Sigmoid colon (tissue), 7 donors: ENCODE measurements around the gene TLE2. TPM values are rescaled to one million over a fixed set of nuclear protein-coding genes. Genes with fewer than 3 reads are reported as not detected.
A peak's percentile ranks its signal among the peaks of the same experiment; 100 is the strongest.

Experiments used
- DNase-seq: peaks from one replicate; pipeline ENCODE4 v3.0.0-alpha.2; 2019
- H3K27ac ChIP-seq, 4 donors: fragments of 200-600 bp; sonication (generic); one replicate each; pipeline ENCODE4 v1.5.1; 2016 to 2019; ENCODE audit warnings: mild to moderate bottlenecking in 1 of 4
- H3K27me3 ChIP-seq, 3 donors: fragments of 200-600 bp; sonication (generic); one replicate each; pipeline ENCODE4 v1.5.1; 2019; ENCODE audit warnings: mild to moderate bottlenecking in 1 of 3
- H3K36me3 ChIP-seq, 4 donors: fragments of 200-600 bp; sonication (generic); one replicate each; pipeline ENCODE4 v1.5.1; 2016 to 2019
- H3K4me1 ChIP-seq, 4 donors: fragments of 200-600 bp; sonication (generic); one replicate each; pipeline ENCODE4 v1.5.1; 2017 to 2019
- H3K4me3 ChIP-seq, 4 donors: fragments of 200-600 bp; sonication (generic); one replicate each; pipeline ENCODE4 v1.5.1; 2017 to 2019; ENCODE audit warnings: mild to moderate bottlenecking in 2 of 4, moderate library complexity in 1 of 4
- H3K9me3 ChIP-seq, 4 donors: fragments of 200-600 bp in 3 of 4; sonication (generic) in 3 of 4; one replicate each; pipeline versions ENCODE4 v1.5.1 to v1.6.1; 2013 to 2019
- EP300 ChIP-seq, 4 donors: sonication (generic); formaldehyde crosslinking; IDR thresholded peaks; one replicate each; pipeline ENCODE4 v1.6.1; 2017; ENCODE audit warnings: antibody characterized with exemption in 4 of 4
- POLR2A ChIP-seq, 2 donors: fragments of 450-650 bp; IDR thresholded peaks; one replicate each; pipeline ENCODE4 v1.6.1; 2016; ENCODE audit warnings: antibody characterized with exemption in 2 of 2, mild to moderate bottlenecking in 2 of 2, moderate library complexity in 2 of 2
- POLR2AphosphoS5 ChIP-seq, 4 donors: sonication (generic); formaldehyde crosslinking; IDR thresholded peaks; one replicate each; pipeline ENCODE4 v1.6.1; 2017; ENCODE audit warnings: antibody characterized with exemption in 4 of 4
- WGBS, 2 donors: extraction: QIAGEN DNeasy Blood & Tissue Kit; methylation state at CpG; one replicate each; pipeline ENCODE4 v1.1.7; 2013; 5-methylcytosine and 5-hydroxymethylcytosine counted together
- intact Hi-C: fragments of 100-400 bp; cut with DNase I; formaldehyde crosslinking; loops from one replicate; pipeline ENCODE4 v1.15.1; 2023
- polyA plus RNA-seq, 3 donors: library from polyadenylated mRNA; stranded (reverse); fragments of 200-250 nt; gene quantifications; one replicate each; pipeline ENCODE4 v1.2.3, GENCODE V29; 2013
- total RNA-seq, 4 donors: library from RNA; depleted of rRNA; stranded (reverse); fragments of >200 nt; gene quantifications; one replicate each; pipeline ENCODE4 v1.1.0, GENCODE V29; 2016
- TF ChIP-seq, protein P1 (sequence below), 4 experiments: fragments of 450-650 bp in 3 of 4; fragments of 200-600 bp in 1 of 4; IDR thresholded peaks; one replicate each; pipeline ENCODE4 v1.5.1; 2016 to 2019; ENCODE audit warnings: antibody characterized with exemption in 4 of 4, mild to moderate bottlenecking in 3 of 4, moderate library complexity in 2 of 4
- donor health status: healthy with polysubstance abuse.
- donor health status: Bipolar disorder and iron deficiency.
- donor health status: healthy.

The TLE2 gene
- total and polyA plus RNA-seq, 7 donors, result 10.9 to 66.5 (median 27.8) TPM

DNA sequence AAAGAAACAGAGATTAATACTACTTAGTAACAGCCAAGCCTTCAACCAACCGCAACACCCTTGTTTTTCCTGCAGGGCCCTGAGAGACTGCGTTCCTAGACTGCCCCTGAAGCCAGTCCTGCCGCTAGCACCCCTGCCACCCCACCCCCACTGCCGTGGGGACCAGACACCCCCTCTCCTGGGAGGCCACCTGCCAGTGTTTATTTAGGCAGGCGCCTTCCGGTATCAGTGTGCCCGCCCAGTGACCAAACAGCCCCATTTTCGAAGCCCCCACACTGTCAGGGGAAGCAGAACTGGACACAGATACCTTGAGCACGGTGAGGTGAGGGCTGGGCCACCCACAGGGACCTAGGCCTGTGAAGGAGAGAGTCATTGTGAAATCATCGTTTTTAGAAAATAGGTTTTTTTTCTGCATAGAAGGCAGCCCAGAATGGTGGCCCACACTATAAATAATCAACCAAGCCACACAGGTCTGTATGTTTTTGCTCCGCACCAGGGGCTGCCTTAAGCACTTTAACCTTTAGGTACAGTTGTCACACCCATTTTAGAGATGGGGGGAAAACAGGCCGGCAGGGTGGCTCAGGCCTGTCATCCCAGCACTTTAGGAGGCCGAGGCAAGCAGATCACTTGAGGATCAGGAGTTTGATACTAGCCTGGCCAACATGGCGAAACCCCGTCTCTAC lies 36.7 kb upstream of the TLE2 start:
- TF ChIP-seq, protein P1, sequence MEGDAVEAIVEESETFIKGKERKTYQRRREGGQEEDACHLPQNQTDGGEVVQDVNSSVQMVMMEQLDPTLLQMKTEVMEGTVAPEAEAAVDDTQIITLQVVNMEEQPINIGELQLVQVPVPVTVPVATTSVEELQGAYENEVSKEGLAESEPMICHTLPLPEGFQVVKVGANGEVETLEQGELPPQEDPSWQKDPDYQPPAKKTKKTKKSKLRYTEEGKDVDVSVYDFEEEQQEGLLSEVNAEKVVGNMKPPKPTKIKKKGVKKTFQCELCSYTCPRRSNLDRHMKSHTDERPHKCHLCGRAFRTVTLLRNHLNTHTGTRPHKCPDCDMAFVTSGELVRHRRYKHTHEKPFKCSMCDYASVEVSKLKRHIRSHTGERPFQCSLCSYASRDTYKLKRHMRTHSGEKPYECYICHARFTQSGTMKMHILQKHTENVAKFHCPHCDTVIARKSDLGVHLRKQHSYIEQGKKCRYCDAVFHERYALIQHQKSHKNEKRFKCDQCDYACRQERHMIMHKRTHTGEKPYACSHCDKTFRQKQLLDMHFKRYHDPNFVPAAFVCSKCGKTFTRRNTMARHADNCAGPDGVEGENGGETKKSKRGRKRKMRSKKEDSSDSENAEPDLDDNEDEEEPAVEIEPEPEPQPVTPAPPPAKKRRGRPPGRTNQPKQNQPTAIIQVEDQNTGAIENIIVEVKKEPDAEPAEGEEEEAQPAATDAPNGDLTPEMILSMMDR (IDR thresholded peaks at IDR 0.05), result no peak
- no peak for TF ChIP-seq POLR2A (IDR thresholded peaks at IDR 0.05)
- no peak for TF ChIP-seq POLR2AphosphoS5 (IDR thresholded peaks at IDR 0.05)
- no peak for TF ChIP-seq EP300 (IDR thresholded peaks at IDR 0.05)
- WGBS, 2 donors, result 25 to 50% methylated on average over 15 of the region's 15 CpGs
- H3K4me1 ChIP-seq, result peaks cover 0 to 13% (median 12%) of the 10 kb centered on the region in 4 donors
- no peaks in the 10 kb centered on the region for H3K27me3 ChIP-seq
- H3K36me3 ChIP-seq, result no peaks in the 10 kb centered on the region
- no peak for DNase-seq
- no peaks in the 10 kb centered on the region for H3K9me3 ChIP-seq
- H3K4me3 ChIP-seq, result no peak overlapping the region
- H3K27ac ChIP-seq, result no peak overlapping the region
- intact Hi-C loops, result no loop called here

DNA sequence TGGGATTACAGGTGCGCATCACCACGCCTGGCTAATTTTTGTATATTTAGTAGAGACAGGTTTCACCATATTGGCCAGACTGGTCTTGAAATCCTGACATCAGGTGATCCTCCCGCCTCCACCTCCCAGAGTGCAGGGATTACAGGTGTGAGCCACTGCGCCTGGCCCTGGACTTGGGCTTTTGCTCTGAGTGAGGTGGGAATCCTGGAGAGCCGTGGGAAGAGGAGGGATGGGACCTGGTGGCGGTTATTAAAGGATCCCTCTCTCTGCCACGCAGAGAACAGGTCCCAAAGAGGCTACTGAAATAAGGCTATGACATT lies 34.9 kb upstream of the TLE2 start:
- no peak overlapping the region for H3K4me3 ChIP-seq
- peaks cover 7 to 11% (median 11%) of the 10 kb centered on the region in 4 donors for H3K36me3 ChIP-seq
- TF ChIP-seq, protein P1 (IDR thresholded peaks at IDR 0.05), result no peak
- TF ChIP-seq POLR2AphosphoS5 (IDR thresholded peaks at IDR 0.05) (no peak), EP300 (IDR thresholded peaks at IDR 0.05) (no peak), POLR2A (IDR thresholded peaks at IDR 0.05) (no peak)
- no peak for DNase-seq
- intact Hi-C loops, result no loop called here
- H3K9me3 ChIP-seq, result no peaks in the 10 kb centered on the region
- peak overlapping the region in 1 of 4 donors; percentile 99 for H3K27ac ChIP-seq
- H3K4me1 ChIP-seq, result peaks cover 0 to 31% (median 29%) of the 10 kb centered on the region in 4 donors
- WGBS, 2 donors, result 96 to 97% methylated on average over 7 of the region's 7 CpGs
- H3K27me3 ChIP-seq, result no peaks in the 10 kb centered on the region

DNA sequence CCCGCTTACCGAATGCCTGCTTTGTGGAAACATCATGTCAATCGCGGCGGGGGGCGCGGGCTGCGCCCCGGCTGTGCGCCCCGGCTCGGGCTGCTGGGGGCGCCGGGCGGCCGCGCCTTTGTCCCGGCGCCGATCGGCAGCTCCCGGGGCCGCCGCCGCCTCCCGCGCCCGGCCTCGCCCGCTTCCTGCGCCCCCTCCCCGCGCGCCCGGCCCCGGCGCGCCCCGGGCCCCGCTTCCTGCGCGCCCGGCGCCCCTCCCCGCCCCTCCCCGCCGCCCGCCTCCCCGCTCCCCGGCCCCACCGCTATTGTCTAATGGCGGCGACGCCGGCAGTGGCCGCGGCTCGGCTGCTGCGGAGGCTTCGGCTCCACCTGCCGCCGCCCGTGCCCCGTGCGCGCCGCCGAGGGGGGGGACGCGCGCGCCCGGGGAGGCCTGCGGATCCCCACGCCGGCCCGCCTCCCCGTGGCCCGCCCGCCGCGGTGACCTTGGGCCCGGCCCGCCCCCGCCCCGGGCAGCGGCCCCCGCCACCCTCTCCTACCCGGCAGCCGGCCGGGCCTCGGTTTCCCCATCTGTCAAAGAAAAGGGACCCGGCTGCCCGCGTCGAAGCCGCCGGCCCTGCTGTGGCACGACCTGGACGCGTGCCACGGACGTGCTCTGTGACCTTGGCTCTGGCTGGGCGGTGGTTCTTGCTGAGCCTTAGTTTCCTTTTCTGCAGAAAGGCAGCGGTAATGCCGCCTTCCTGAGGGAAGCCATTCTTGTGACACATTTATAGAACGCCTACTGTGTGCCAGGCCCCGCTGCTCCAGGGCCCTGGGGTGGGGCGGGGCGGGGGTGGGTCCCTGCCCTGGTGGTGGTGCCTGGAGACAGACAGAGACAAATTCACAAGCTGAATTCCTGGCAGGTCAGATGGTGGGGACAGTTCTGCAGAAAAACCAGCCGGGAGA lies 33.4 kb upstream of the TLE2 start, which contains the start of gene TLE5:
Gene TLE5 (minus strand): TSS at position 331 of the 941 bp plus-strand sequence. CDS start 295 bp downstream, at position 36.
- H3K9me3 ChIP-seq, result no peaks in the 10 kb centered on the region
- peaks cover 7 to 22% (median 16%) of the 10 kb centered on the region in 4 donors for H3K36me3 ChIP-seq
- H3K27me3 ChIP-seq, result no peaks in the 10 kb centered on the region
- 1% methylated on average over 111 of the region's 111 CpGs for WGBS, 2 donors
- peak within 1 kb of the TSS; percentile 93 to 99 (median 96) for H3K27ac ChIP-seq
- H3K4me1 ChIP-seq, result peaks cover 0 to 46% (median 44%) of the 10 kb centered on the region in 4 donors
- intact Hi-C loops, result loop anchor here (2.0 kb wide), 1 partner anchor 112 kb away; no protein-coding TSS in a partner anchor
- peak within 1 kb of the TSS; percentile 68 to 98 (median 87) for H3K4me3 ChIP-seq
- TF ChIP-seq, protein P1 (IDR thresholded peaks at IDR 0.05), result no peak
- TF ChIP-seq POLR2A (IDR thresholded peaks at IDR 0.05), result no peak
- TF ChIP-seq POLR2AphosphoS5 (IDR thresholded peaks at IDR 0.05), result peak in 3 of 4 donors; percentile 50 to 80 (median 59)
- DNase-seq, result peak; percentile 84

DNA sequence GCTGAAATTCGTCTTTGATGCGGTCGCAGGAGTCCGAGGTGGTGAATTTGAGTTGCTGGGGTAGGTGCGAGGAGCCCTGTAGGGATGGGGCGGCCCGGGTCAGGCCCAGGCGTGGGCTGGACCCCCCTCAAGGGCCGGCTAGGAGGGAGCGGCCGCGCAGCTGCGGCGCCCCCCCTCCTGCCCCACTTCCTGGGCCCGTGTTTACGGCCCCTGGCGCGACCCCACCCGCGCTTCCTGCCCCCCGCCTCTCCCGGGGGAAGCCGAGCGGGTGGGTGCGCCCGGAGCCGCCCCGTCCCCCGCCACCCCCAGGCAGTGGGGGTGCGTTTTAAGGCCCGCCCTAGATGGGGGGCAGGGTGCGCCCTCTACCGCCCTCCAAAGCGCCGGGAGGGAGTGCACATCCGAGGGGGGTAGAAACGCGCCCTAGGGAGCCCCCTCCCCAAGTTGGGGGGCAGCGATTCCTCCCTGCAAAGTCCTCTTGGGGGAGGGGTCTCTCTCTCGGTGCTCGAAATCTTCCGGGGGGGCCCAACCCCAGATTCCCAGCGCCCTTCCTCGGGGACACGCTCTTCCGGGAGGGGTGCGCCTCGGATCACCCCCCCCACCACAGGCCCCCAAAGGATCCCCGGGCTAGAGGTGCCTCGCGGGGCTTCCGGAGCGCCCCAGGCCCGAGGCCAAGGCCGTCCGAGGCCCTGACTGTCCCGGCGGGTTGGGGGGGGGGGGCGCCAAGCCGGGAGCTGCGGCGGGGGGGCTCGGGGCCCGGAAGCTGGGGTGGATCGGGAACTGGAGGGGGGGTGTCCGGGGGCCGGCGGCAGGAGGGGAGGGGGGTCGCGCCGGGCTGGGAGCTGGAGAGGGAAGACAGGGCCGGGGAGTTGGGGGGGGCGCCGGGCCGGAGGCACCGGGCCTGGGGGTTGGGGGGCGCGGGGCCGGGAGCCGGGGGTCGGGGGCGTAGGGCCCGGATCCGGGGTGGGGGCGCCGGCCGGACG lies 32.4 kb upstream of the TLE2 start:
- Histone ChIP-seq H3K4me3 (peak overlapping the region; percentile 68 to 98 (median 87)), H3K36me3 (peaks cover 7 to 30% (median 16%) of the 10 kb centered on the region in 4 donors), H3K27ac (peak overlapping the region; percentile 93 to 99 (median 96)), H3K27me3 (no peaks in the 10 kb centered on the region), H3K4me1 (peaks cover 4 to 56% (median 54%) of the 10 kb centered on the region in 4 donors), H3K9me3 (no peaks in the 10 kb centered on the region)
- 1 to 2% methylated on average over 88 of the region's 88 CpGs for WGBS, 2 donors
- intact Hi-C loops, result loop anchor here (1.0 to 2.0 kb wide), 2 partner anchors 78 to 111 kb away; no protein-coding TSS in a partner anchor
- peak in 1 of 4 donors; percentile 7 for TF ChIP-seq EP300 (IDR thresholded peaks at IDR 0.05)
- TF ChIP-seq, protein P1 (IDR thresholded peaks at IDR 0.05), result peak in 1 of 4 experiments; percentile 30
- peak in 1 of 2 donors; percentile 22 for TF ChIP-seq POLR2A (IDR thresholded peaks at IDR 0.05)
- TF ChIP-seq POLR2AphosphoS5 (IDR thresholded peaks at IDR 0.05), result peak; percentile 34 to 78 (median 54)
- DNase-seq, result peak; percentile 84
